MM.1S (cell line): ENCODE results near the gene TMEM127.

Experiments
- DNase-seq: peaks from one replicate; pipeline ENCODE4 v3.0.0-alpha.2; 2015
- H2AFZ ChIP-seq: fragments of 300-600 bp; sonication (generic); 2 replicates; pipeline ENCODE4 v1.6.0; 2016; ENCODE audit warnings: antibody characterized with exemption, low read length
- H3F3A ChIP-seq: fragments of 300-600 bp; sonication (generic); 2 replicates; pipeline ENCODE4 v1.6.1; 2016; ENCODE audit warnings: mild to moderate bottlenecking, antibody characterized with exemption, low read length, moderate library complexity, mixed read lengths; ENCODE audit not compliant: insufficient read depth
- H3K27ac ChIP-seq: fragments of 300-600 bp; sonication (generic); 2 replicates; pipeline ENCODE4 v1.5.1; 2016; ENCODE audit warnings: mild to moderate bottlenecking, low read length
- H3K27me3 ChIP-seq: fragments of 300-600 bp; sonication (generic); replicated peaks from 2 replicates; pipeline ENCODE4 v1.6.0; 2016; ENCODE audit warnings: low read length; ENCODE audit not compliant: insufficient read depth
- H3K36me3 ChIP-seq: fragments of 300-600 bp; sonication (generic); replicated peaks from 2 replicates; pipeline ENCODE4 v1.6.1; 2016; ENCODE audit warnings: mild to moderate bottlenecking, low read length, mixed read lengths; ENCODE audit not compliant: insufficient read depth
- H3K4me1 ChIP-seq: fragments of 300-600 bp; sonication (generic); 2 replicates; pipeline ENCODE4 v1.6.1; 2016; ENCODE audit warnings: low read length, mixed read lengths
- H3K4me2 ChIP-seq: fragments of 300-600 bp; sonication (generic); 2 replicates; pipeline ENCODE4 v1.6.0; 2016; ENCODE audit warnings: low read depth, low read length
- H3K4me3 ChIP-seq: fragments of 300-600 bp; sonication (generic); 2 replicates; pipeline ENCODE4 v1.5.1; 2016; ENCODE audit warnings: low read length, mixed read lengths
- H3K79me2 ChIP-seq: fragments of 300-600 bp; sonication (generic); 2 replicates; pipeline ENCODE4 v1.6.1; 2016; ENCODE audit warnings: mixed run types, low read length, mixed read lengths
- H3K9ac ChIP-seq: fragments of 300-600 bp; sonication (generic); 2 replicates; pipeline ENCODE4 v1.6.1; 2016; ENCODE audit warnings: low read length, mixed read lengths
- H3K9me2 ChIP-seq: fragments of 300-600 bp; sonication (generic); replicated peaks from 2 replicates; pipeline ENCODE4 v1.6.1; 2016; ENCODE audit warnings: mild to moderate bottlenecking, low read length, mixed read lengths; ENCODE audit not compliant: insufficient read depth
- H3K9me3 ChIP-seq: fragments of 300-600 bp; sonication (generic); replicated peaks from 2 replicates; pipeline ENCODE4 v1.6.1; 2016; ENCODE audit warnings: mild to moderate bottlenecking, low read length, mixed read lengths; ENCODE audit not compliant: insufficient read depth
- H4K20me1 ChIP-seq: fragments of 300-600 bp; sonication (generic); 2 replicates; pipeline ENCODE4 v1.6.1; 2016; ENCODE audit warnings: mild to moderate bottlenecking, low read length, moderate library complexity, mixed read lengths; ENCODE audit not compliant: insufficient read depth
- CTCF ChIP-seq: fragments of 300-600 bp; sonication (generic); IDR thresholded peaks from 2 replicates; pipeline ENCODE4 v1.5.1; 2016; ENCODE audit warnings: antibody characterized with exemption, low read length, mixed read lengths
- EZH2 ChIP-seq: fragments of 300-600 bp; sonication (generic); optimal IDR thresholded peaks from 2 replicates; pipeline ENCODE3; 2017; ENCODE audit warnings: low read depth, mild to moderate bottlenecking, antibody characterized with exemption, low read length, mixed read lengths
- EZH2phosphoT487 ChIP-seq: fragments of 300-600 bp; sonication (generic); IDR thresholded peaks from 2 replicates; pipeline ENCODE4 v1.6.1; 2018; ENCODE audit warnings: antibody characterized with exemption, low read length

TMEM127 gene

GRCh38 chr2:96239091-96239490, 26.7 kb downstream of the TMEM127 start:
- Histone ChIP-seq H4K20me1 (no peaks in the 10 kb centered on the region), H3K36me3 (no peaks in the 10 kb centered on the region), H3K4me3 (no peak overlapping the region), H3K9me3 (no peaks in the 10 kb centered on the region), H3K9ac (no peak overlapping the region), H3K4me2 (no peak overlapping the region), H3K79me2 (0 out of 2 replicates have a peak, but pooled peaks cover 5% of the 10 kb centered on the region), H2AFZ (no peak overlapping the region), H3K27me3 (no peaks in the 10 kb centered on the region), H3K27ac (no peak overlapping the region), H3K9me2 (no peaks in the 10 kb centered on the region), H3K4me1 (peaks cover 47% of the 10 kb centered on the region), H3F3A (peaks cover 40% of the 10 kb centered on the region)
- TF ChIP-seq EZH2 (no peak), EZH2phosphoT487 (no peak), CTCF (no peak)
- DNase-seq = no peak

GRCh38 chr2:96238266-96238665, 27.5 kb downstream of the TMEM127 start:
- H3K27ac ChIP-seq = no peak overlapping the region
- no peak for DNase-seq
- no peak overlapping the region for H3K4me2 ChIP-seq
- 0 out of 2 replicates have a peak, but pooled peaks cover 5% of the 10 kb centered on the region for H3K79me2 ChIP-seq
- H3K4me1 ChIP-seq = peaks cover 46% of the 10 kb centered on the region
- TF ChIP-seq EZH2 (no peak), EZH2phosphoT487 (no peak), CTCF (no peak)
- H3K36me3 ChIP-seq = no peaks in the 10 kb centered on the region
- H3F3A ChIP-seq = peaks cover 39% of the 10 kb centered on the region
- H3K27me3 ChIP-seq = no peaks in the 10 kb centered on the region
- H2AFZ ChIP-seq = no peak overlapping the region
- no peaks in the 10 kb centered on the region for H4K20me1 ChIP-seq
- H3K9ac ChIP-seq = no peak overlapping the region
- no peak overlapping the region for H3K4me3 ChIP-seq
- no peaks in the 10 kb centered on the region for H3K9me2 ChIP-seq
- H3K9me3 ChIP-seq = no peaks in the 10 kb centered on the region

GRCh38 chr2:96236882-96237281, 28.9 kb downstream of the TMEM127 start:
- no peaks in the 10 kb centered on the region for H3K9me3 ChIP-seq

More at GRCh38 chr2:96236882-96237281, 28.9 kb downstream of the TMEM127 start:
- no peak overlapping the region for H3K9ac ChIP-seq
- H3K9me2 ChIP-seq = no peaks in the 10 kb centered on the region
- 0 out of 2 replicates have a peak, but pooled peaks cover 5% of the 10 kb centered on the region for H3K79me2 ChIP-seq
- no peaks in the 10 kb centered on the region for H3K36me3 ChIP-seq
- H2AFZ ChIP-seq = no peak overlapping the region
- no peaks in the 10 kb centered on the region for H4K20me1 ChIP-seq
- DNase-seq = no peak
- TF ChIP-seq EZH2 (no peak), EZH2phosphoT487 (no peak), CTCF (no peak)
- H3K4me2 ChIP-seq = no peak overlapping the region
- H3F3A ChIP-seq = peaks cover 26% of the 10 kb centered on the region
- no peaks in the 10 kb centered on the region for H3K27me3 ChIP-seq
- H3K27ac ChIP-seq = no peak overlapping the region
- H3K4me1 ChIP-seq = peaks cover 34% of the 10 kb centered on the region
- no peak overlapping the region for H3K4me3 ChIP-seq
